HEK293T (cell line): ENCODE measurements around the gene CAPN12.

Source experiments
- LEF1 ChIP-seq: fragments of 450-650 bp; IDR thresholded peaks from 2 replicates; pipeline ENCODE4 v1.6.1; 2017; ENCODE audit warnings: mild to moderate bottlenecking, borderline replicate concordance
- NFRKB ChIP-seq: fragments of 450-650 bp; IDR thresholded peaks from 2 replicates; pipeline ENCODE4 v1.6.1; 2016; ENCODE audit warnings: mild to moderate bottlenecking, moderate library complexity
- SUZ12 ChIP-seq: fragments of 450-650 bp; IDR thresholded peaks from 2 replicates; pipeline ENCODE4 v1.6.1; 2016; ENCODE audit warnings: mild to moderate bottlenecking

- no peak for TF ChIP-seq LEF1
- TF ChIP-seq SUZ12 = no peak
- TF ChIP-seq NFRKB = no peak
Measured at GRCh38 chr19:38723990-38724854, 20.1 kb downstream of the CAPN12 start.
